Caco-2 (cell line): Measurements from ENCODE around the gene PPP2R2D. TPM values are rescaled to one million over a fixed set of nuclear protein-coding genes. Genes with fewer than 3 reads are reported as not detected.
A peak's percentile ranks its signal among the peaks of the same experiment; 100 is the strongest.

Source experiments
- BruUV-seq: library from RNA; stranded (reverse); fragments of 400-500 nt; replicated peaks from 2 replicates; lab custom pipeline; 2021; lab: Mats Ljungman, UMichigan
- CTCF ChIA-PET: fragments of 300-600 bp; sonication (Branson Sonifier 250); formaldehyde crosslinking; loops from one replicate; lab custom pipeline; 2022; ENCODE audit warnings: antibody characterized with exemption; lab: Charles Lee
- POLR2A ChIA-PET: fragments of 300-600 bp; sonication (Branson Sonifier 250); formaldehyde crosslinking; loops from one replicate; lab custom pipeline; 2022; ENCODE audit warnings: antibody characterized with exemption; lab: Charles Lee
- DNase-seq, 2 experiments: peaks; one replicate each; pipeline versions ENCODE4 v3.0.0 to v3.0.0-alpha.2; 2020 to 2022
- H3K27me3 ChIP-seq: replicated peaks from 2 replicates; pipeline ENCODE4 v1.6.0; 2011; ENCODE audit warnings: low read length; ENCODE audit not compliant: control insufficient read depth, insufficient read depth
- H3K36me3 ChIP-seq: 2 replicates; pipeline ENCODE4 v1.5.1; 2011; ENCODE audit warnings: low read length; ENCODE audit not compliant: control insufficient read depth, insufficient read depth
- H3K4me1 ChIP-seq: fragments of 250-450 bp; sonication (Bioruptor Pico); 2 replicates; pipeline ENCODE4 v1.5.1; 2020; ENCODE audit warnings: mild to moderate bottlenecking
- H3K4me3 ChIP-seq: 2 replicates; pipeline ENCODE4 v1.5.1; 2011; ENCODE audit warnings: low read depth, mild to moderate bottlenecking, control low read depth, low read length
- H3K9me3 ChIP-seq: fragments of 250-450 bp; sonication (Bioruptor Pico); 2 replicates; pipeline ENCODE4 v1.5.1; 2020; ENCODE audit warnings: mild to moderate bottlenecking, moderate library complexity
- H3K27ac Mint-ChIP-seq: one replicate; pipeline ENCODE4 v1.8.0; 2022; ENCODE audit warnings: mixed read lengths; ENCODE audit not compliant: unreplicated experiment
- H3K27me3 Mint-ChIP-seq: one replicate; pipeline ENCODE4 v1.8.0; 2022; ENCODE audit warnings: mixed read lengths; ENCODE audit not compliant: insufficient read depth, unreplicated experiment
- H3K36me3 Mint-ChIP-seq: one replicate; pipeline ENCODE4 v1.8.0; 2022; ENCODE audit warnings: mild to moderate bottlenecking, mixed read lengths; ENCODE audit not compliant: insufficient read depth, unreplicated experiment
- H3K4me1 Mint-ChIP-seq: one replicate; pipeline ENCODE4 v1.8.0; 2022; ENCODE audit warnings: low read depth, mixed read lengths; ENCODE audit not compliant: unreplicated experiment
- H3K4me3 Mint-ChIP-seq: one replicate; pipeline ENCODE4 v1.8.0; 2022; ENCODE audit warnings: mild to moderate bottlenecking, moderate library complexity, mixed read lengths; ENCODE audit not compliant: unreplicated experiment
- H3K9me3 Mint-ChIP-seq: one replicate; pipeline ENCODE4 v1.8.0; 2022; ENCODE audit warnings: mixed read lengths; ENCODE audit not compliant: unreplicated experiment
- CTCF ChIP-seq, 2 experiments: fragments of 200-600 bp in 1 of 2; IDR thresholded peaks; 1 replicate in 1 of 2; 2 replicates in 1 of 2; pipeline versions ENCODE4 v1.5.1 to v1.8.0; 2011 to 2022; ENCODE audit warnings: antibody characterized with exemption in 1 of 2, control low read depth in 1 of 2, inconsistent platforms in 1 of 2, low read depth in 1 of 2, low read length in 1 of 2, mild to moderate bottlenecking in 1 of 2, moderate library complexity in 1 of 2; ENCODE audit not compliant: insufficient read depth in 1 of 2, severe bottlenecking in 1 of 2, unreplicated experiment in 1 of 2
- intact Hi-C: fragments of 100-400 bp; cut with micrococcal nuclease; formaldehyde crosslinking; loops from one replicate; pipeline ENCODE4 v1.10.0; 2022; ENCODE audit not compliant: unreplicated experiment
- total RNA-seq: library from RNA; stranded (reverse); gene quantifications from 2 replicates; pipeline ENCODE4 v1.2.3, GENCODE V29; 2022

Gene PPP2R2D
- total RNA-seq, 1 experiment from 2014 or later = 34.4 TPM

GRCh38 chr10:131996466-131997365, 95.9 kb downstream of the PPP2R2D start:
- peaks cover 19% of the 10 kb centered on the region for H3K4me1 ChIP-seq
- intact Hi-C loops = no loop called here
- TF ChIP-seq CTCF (IDR thresholded peaks at IDR 0.05; ENCODE audit: insufficient read depth in 1 of 2, low read depth in 1 of 2, low read length in 1 of 2, severe bottlenecking in 1 of 2, unreplicated experiment in 1 of 2) = no peak
- no peaks in the 10 kb centered on the region for H3K36me3 ChIP-seq
- Mint-ChIP-seq H3K27ac (peak overlapping the region; percentile 90), H3K27me3 (no peaks in the 10 kb centered on the region), H3K9me3 (no peaks in the 10 kb centered on the region), H3K4me1 (peaks cover 22% of the 10 kb centered on the region), H3K4me3 (no peak overlapping the region), H3K36me3 (no peaks in the 10 kb centered on the region)
- BruUV-seq = no TSS peak
- H3K4me3 ChIP-seq = no peak overlapping the region
- ChIA-PET POLR2A (interaction anchor here (1.1 kb wide), 1 partner anchor 26 kb away, joined by 5 read pairs; no protein-coding TSS in a partner anchor), CTCF (interaction anchor here (1.0 to 1.9 kb wide), 2 partner anchors 26 kb away, joined by 3 to 21 read pairs; no protein-coding TSS in a partner anchor)
- no peaks in the 10 kb centered on the region for H3K9me3 ChIP-seq
- no peak for DNase-seq
- H3K27me3 ChIP-seq = no peaks in the 10 kb centered on the region

- no peak overlapping the region for H3K4me3 ChIP-seq
Observed at GRCh38 chr10:131997366-131998049, 96.7 kb downstream of the PPP2R2D start.

More at GRCh38 chr10:131997366-131998049, 96.7 kb downstream of the PPP2R2D start:
- Mint-ChIP-seq H3K27ac (peak overlapping the region; percentile 90), H3K4me3 (peak overlapping the region; percentile 54), H3K9me3 (no peaks in the 10 kb centered on the region), H3K36me3 (no peaks in the 10 kb centered on the region), H3K4me1 (peaks cover 22% of the 10 kb centered on the region), H3K27me3 (no peaks in the 10 kb centered on the region)
- POLR2A ChIA-PET = interaction anchor here (1.1 kb wide), 1 partner anchor 25 kb away, joined by 5 read pairs; no protein-coding TSS in a partner anchor
- CTCF ChIA-PET = interaction anchor here (0.7 to 1.9 kb wide), 2 partner anchors 25 to 120 kb away, joined by 3 to 21 read pairs; no protein-coding TSS in a partner anchor
- intact Hi-C loops = no loop called here
- Histone ChIP-seq H3K27me3 (no peaks in the 10 kb centered on the region), H3K4me1 (peaks cover 19% of the 10 kb centered on the region), H3K9me3 (no peaks in the 10 kb centered on the region), H3K36me3 (no peaks in the 10 kb centered on the region)
- peak; percentile 88 for DNase-seq
- no TSS peak for BruUV-seq
- TF ChIP-seq CTCF (IDR thresholded peaks at IDR 0.05; ENCODE audit: insufficient read depth in 1 of 2, low read depth in 1 of 2, low read length in 1 of 2, severe bottlenecking in 1 of 2, unreplicated experiment in 1 of 2) = no peak
